HG03103 (cell line): Measurements from ENCODE around the gene CREB3L2.
"Not testable (repeated sequence)": the region's sequence is repeated elsewhere in the genome, so short reads cannot be mapped to it uniquely, and the experiment has no call there.

ENCODE experiments used
- ATAC-seq: cut with Tn5 transposase; IDR thresholded peaks from one replicate; pipeline ENCODE4 v1.9.1; 2021; ENCODE audit warnings: low read depth; ENCODE audit not compliant: unreplicated experiment

The CREB3L2 gene

DNA sequence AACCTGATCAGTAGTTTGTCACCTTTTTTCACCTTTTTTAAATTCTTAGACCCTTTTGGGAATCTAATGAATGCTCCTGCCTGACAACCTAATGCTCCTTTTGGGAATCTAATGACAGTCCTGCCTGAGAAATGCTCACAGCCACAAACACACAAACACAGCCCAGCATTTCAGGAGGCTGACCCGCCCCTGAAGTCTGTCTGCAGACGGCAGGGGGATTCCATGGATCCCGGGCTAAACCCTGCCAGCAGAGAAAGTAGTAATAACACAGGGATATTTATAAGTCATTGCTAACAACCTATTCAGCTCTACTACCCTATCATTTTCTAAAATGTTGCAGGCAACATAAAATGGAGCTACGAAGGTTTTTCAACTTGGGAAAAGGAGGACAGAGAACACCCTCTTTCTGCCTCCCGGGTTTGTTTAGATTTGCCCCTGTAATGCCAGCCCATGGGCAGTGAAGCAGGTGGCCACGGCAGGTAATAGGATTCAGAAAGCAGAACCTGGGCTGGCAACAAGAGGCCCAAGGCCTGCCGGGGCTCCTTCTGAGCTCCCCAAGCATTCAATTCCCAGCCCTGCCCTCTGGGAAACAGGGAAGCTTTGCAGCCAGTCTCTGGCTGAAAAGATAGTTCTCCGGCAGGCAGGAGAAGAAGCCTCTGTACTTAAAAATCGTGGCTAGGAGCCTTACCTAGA lies 65.2 kb downstream of the CREB3L2 start:
- ATAC-seq: no peak

DNA sequence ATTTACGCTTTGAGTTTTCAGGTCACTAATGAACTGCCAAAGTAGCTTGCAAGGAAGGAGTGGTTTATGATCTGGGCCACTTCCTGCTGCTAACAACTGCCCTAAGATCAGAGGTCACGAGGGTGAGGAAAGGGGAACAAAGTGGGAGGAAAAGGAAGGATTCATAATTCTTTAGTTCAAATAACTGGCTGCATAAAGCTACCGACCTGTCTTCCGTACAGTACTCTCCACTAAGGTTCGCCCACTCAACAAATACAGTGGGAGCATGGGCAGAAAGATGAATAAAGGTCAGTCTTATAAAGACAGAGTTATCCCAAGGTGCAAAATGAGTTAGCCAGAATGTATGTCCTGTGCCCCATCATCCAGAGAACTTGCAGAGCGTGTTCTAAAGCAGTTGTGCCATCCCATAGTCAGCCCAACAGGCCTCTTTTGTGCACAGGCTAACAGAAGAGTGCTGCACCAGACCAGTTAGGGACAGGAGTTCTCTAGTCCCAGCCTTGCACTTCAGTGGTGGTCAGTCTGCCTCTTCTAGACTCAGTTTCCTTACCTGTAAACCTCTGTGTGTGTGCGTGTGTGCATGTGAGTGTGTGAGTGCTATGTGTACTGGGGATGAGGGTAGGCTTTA lies 65.9 kb downstream of the CREB3L2 start:
- no peak for ATAC-seq

- ATAC-seq: peak; percentile 85
These were observed 66.7 kb downstream of the CREB3L2 start for GRCh38 chr7:137934941-137935883.

DNA sequence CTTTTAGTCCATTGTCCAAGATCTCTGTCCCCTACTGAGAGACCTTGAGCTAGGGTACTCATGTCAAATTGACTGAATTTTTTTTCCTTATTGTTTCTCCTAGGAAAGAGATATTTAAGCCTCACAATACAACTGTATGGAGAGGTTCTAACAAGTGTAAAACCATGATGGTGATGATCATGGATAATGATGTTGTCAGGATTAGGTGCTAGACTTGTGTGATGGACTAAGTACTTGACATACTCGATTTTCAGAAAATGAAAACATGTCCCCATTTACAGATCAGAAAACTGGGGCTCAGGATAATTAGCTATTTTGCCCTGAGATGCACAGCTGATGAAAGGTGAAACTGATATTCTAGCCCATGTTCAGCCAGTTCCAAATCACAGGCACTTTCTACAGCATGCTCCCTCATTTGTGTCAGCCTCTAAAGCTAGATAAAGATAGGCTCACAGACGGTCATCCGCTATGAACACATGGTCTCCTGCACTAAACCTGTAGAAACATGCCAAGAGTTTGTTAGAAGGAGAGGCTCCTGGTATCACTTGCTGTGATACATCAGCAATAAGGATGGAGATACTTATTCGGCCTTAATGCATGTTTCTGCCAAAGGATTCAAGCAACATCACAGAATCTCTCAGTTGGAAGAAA lies 67.6 kb downstream of the CREB3L2 start:
- ATAC-seq: no peak

GRCh38 chr7:137933270-137934017 lies 68.4 kb downstream of the CREB3L2 start:
- no peak for ATAC-seq

GRCh38 chr7:137932881-137933269 lies 69.0 kb downstream of the CREB3L2 start:
- ATAC-seq: no peak

GRCh38 chr7:137931823-137932222 lies 70.1 kb downstream of the CREB3L2 start:
- no peak for ATAC-seq

DNA sequence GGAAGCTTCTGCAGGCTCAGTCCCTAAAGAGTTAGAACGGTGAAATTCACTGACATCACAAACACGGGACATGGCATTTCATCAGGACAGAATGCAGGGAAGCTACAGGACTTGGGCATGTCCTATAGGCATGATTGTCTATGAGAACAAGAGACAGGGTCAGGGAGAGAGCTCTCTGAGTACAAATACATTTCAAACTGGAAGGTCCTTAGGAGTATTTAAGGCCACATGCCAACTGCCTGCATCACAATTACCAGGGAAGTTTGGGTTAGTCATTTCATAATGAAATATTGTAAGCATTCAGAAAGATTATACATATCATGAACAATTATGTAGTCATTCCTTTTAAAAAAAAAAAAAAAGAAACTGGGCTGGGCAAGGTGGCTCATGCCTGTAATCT lies 71.3 kb downstream of the CREB3L2 start:
- ATAC-seq: no peak

GRCh38 chr7:137928626-137929025 lies 73.3 kb downstream of the CREB3L2 start:
- ATAC-seq: no peak

GRCh38 chr7:137927386-137927785 lies 74.5 kb downstream of the CREB3L2 start:
- no peak for ATAC-seq

- ATAC-seq: not testable (repeated sequence)
These were observed 75.7 kb downstream of the CREB3L2 start for GRCh38 chr7:137926206-137926605.

DNA sequence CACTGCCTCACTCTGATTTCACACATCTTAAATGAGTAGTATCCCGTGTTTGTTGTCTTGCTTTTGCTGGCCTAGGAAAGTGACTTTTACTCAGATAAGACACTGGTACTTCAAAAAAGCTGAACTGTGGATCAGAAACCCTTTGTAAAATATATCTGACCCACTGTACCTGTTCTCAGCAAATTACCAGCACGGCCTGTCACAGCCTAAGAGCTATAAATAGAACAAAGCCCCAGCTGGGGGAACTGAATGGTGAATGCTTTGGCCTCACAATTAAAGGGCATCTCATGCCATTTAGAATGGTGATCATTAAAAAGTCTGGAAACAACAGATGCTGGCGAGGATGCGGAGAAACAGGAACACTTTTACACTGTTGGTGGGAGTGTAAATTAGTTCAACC lies 76.1 kb downstream of the CREB3L2 start:
- no peak for ATAC-seq

- ATAC-seq: no peak
These were observed 76.8 kb downstream of the CREB3L2 start for GRCh38 chr7:137925091-137925490.

DNA sequence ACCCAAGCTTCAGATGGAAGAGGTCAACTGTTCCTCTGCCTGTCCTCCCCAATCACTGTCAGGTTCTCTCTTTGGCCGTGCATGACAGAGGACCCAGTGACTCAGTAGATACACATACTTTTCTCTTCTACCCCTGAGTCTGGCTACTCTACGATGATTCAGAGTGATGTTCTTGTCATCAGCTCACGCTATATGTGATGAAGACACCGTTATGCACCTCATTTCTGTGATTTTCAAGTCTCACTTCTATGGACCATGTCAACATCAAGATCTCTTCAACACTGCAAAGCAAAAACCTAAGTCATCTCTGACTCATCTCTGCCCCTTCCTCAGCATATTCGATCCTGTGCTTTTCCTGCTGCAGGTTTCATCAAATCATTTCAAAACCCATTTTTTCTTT lies 78.5 kb downstream of the CREB3L2 start:
- ATAC-seq: no peak

DNA sequence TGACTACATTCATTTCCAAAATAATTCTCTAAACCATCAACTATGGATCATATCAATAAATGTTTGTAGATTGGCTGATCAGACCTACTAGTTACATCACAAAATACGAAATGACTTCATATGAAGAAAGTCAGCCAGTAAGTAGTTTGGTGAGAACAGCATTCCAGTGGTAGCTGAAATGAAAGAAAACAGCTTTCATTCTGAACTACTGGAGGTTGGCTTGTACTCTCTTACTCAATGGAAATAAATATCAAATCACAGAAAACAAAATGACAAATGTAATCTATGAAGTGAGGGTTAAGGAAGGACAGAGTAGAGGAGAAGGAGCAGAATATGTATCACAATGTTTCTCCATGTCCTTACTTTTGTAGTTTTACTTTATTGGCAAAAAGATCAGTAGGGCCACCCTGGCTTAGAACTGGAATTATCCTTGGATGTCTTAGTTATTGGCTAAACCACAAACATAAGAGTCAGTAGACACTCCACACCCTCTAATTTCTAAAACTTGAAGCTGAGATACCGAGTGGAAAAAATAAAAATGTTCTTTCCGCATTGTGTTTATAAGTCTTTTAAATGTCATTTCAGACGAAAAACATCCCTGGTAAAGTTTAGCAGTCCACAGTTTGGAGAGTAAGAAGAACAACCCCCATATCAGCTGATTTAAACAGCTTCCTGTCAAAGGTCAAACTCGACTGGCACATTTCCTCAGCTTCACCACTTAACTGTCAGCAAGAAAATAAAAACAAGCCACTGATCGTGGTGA lies 81.1 kb downstream of the CREB3L2 start:
- ATAC-seq: no peak

DNA sequence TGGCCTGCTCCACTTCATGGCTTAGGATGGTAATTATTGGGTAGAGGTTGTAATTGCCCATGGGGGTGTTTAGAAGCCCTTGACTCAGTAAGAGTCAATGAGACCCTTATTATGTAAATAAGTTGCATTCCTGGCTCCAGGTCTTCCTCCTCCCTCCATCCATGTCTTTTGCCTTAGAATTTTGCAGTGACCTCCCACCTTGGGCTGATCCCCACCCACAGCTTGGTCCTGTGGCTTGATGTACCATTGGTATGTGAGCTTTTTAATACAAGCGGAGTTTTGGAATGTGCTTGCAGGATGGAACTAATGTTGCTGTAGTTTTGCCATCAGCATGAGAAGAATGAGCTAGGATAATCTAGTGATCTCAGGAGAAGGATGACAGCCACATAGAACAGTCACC lies 81.9 kb downstream of the CREB3L2 start:
- no peak for ATAC-seq

- ATAC-seq: no peak
These were observed 84.8 kb downstream of the CREB3L2 start for GRCh38 chr7:137916980-137917645.

DNA sequence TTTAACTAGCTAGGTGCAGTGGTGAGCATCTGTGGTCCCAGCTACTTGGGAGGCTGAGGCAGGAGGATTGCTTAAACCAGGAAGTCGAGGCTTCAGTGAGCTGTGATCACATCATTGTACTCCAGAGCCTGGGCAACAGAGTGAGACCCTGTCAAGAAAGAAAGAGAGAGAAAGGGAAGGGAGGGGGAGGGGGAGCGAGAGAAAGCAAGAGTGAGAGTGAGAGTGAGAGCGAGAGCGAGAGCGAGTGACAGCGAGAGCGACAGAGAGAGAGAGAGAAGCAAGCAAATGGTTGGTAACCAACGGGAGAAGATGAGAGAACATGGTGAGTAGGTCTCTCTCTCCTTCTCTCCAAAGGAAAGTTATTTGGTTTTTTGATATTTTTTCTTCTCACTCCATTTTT lies 85.3 kb downstream of the CREB3L2 start:
- ATAC-seq: no peak

DNA sequence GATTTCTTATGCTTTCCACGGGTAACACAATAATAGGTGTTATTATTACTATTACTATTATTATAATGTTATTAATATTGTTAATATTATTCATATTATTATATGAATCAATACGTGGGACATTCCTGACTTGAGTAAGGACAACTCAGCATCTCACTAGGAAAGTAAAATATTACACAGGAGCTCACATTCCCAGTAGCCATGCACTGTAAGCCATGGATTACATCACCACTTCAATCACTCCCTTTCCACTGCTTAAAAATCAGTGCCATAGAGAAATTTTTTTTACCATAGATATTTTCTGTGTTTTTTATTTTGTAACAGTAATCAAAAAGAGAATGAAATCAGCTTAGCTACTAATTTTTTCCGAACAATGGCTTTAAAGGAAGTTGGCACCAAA lies 86.6 kb downstream of the CREB3L2 start:
- no peak for ATAC-seq
